HAP-1 (cell line): ENCODE data around the gene MBLAC1.

Source experiments
- DNase-seq, 2 experiments: peaks; one replicate each; pipeline ENCODE4 v3.0.0-alpha.2; 2016 to 2020; ENCODE audit warnings: low spot score in 2 of 2
- H3K27me3 ChIP-seq: fragments of 250-450 bp; sonication (Bioruptor Pico); 2 replicates; pipeline ENCODE4 v1.5.1; 2020; ENCODE audit warnings: low read depth, mild to moderate bottlenecking, moderate library complexity
- H3K36me3 ChIP-seq: fragments of 250-450 bp; sonication (Bioruptor Pico); replicated peaks from 2 replicates; pipeline ENCODE4 v1.5.1; 2020; ENCODE audit warnings: mild to moderate bottlenecking
- H3K4me1 ChIP-seq: fragments of 250-450 bp; sonication (Bioruptor Pico); 2 replicates; pipeline ENCODE4 v1.5.1; 2020; ENCODE audit warnings: mild to moderate bottlenecking
- H3K4me3 ChIP-seq: fragments of 250-450 bp; sonication (Bioruptor Pico); 2 replicates; pipeline ENCODE4 v1.5.1; 2020; ENCODE audit warnings: mild to moderate bottlenecking, moderate library complexity
- H3K9me3 ChIP-seq: fragments of 250-450 bp; sonication (Bioruptor Pico); 2 replicates; pipeline ENCODE4 v1.5.1; 2020; ENCODE audit warnings: mild to moderate bottlenecking, moderate library complexity
- in situ Hi-C: fragments of 300-500 bp; cut with MboI; formaldehyde crosslinking; loops from 3 replicates; pipeline ENCODE4 v1.14.3; 2020; ENCODE audit warnings: low sequenced_read_pairs, inconsistent platforms, mixed read lengths

MBLAC1 gene

GRCh38 chr7:100090527-100091410 lies 36.0 kb upstream of the MBLAC1 start:
- Histone ChIP-seq H3K4me1 (peaks cover 5% of the 10 kb centered on the region), H3K9me3 (no peaks in the 10 kb centered on the region), H3K4me3 (no peak overlapping the region), H3K36me3 (peaks cover 55% of the 10 kb centered on the region), H3K27me3 (no peaks in the 10 kb centered on the region)
- DNase-seq = no peak
- in situ Hi-C loops = no loop called here

DNA sequence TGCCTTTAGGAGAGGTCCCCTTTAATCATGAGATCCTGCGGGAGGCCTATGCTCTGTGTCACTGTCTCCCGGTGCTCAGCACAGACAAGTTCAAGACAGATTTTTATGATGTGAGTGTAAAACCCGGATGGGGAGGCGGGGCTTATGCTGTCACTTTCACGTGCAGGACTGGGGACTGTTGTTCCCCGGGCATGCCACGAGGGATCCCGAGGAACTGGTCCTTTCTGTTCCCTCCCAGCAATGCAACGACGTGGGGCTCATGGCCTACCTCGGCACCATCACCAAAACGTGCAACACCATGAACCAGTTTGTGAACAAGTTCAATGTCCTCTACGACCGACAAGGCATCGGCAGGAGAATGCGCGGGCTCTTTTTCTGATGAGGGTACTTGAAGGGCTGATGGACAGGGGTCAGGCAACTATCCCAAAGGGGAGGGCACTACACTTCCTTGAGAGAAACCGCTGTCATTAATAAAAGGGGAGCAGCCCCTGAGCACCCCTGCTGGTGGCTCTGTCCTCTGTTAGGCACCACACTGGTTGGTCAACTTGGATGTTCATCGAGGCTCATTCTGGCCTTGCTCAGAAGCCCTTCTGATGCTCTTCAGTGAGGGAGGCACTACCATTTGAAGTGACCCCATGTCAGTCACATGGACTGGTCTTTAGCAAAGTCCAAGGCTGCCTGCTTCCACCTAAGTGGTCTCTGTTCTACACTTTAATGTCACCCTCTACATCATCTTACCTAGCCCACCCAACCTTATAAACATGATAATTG lies 35.2 kb upstream of the MBLAC1 start:
- peak in 1 of 2 experiments; percentile 58 for DNase-seq
- no peak overlapping the region for H3K4me3 ChIP-seq
- H3K36me3 ChIP-seq = peaks cover 63% of the 10 kb centered on the region
- no peaks in the 10 kb centered on the region for H3K27me3 ChIP-seq
- peaks cover 5% of the 10 kb centered on the region for H3K4me1 ChIP-seq
- no peaks in the 10 kb centered on the region for H3K9me3 ChIP-seq
- in situ Hi-C loops = no loop called here

DNA sequence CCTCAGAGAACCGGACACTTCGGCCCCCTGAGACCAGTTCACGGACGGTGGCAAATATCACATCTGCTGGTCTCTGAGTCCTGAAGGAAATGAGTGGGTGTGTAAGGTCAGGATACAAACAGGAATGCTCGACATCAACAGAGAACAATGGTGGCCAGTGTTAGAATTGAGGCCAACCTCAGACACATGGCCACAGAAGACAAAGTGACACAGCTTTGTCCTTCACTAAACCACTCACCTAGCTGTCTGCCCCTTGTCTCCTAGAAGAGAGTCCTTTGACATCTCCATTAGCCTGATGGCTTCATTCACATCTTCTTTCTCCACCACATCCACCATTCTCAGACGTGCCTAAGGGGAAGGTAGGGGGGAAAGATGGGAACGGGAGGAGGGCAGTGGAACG lies 33.7 kb upstream of the MBLAC1 start:
- DNase-seq = no peak
- H3K4me1 ChIP-seq = peaks cover 5% of the 10 kb centered on the region
- H3K36me3 ChIP-seq = peaks cover 78% of the 10 kb centered on the region
- in situ Hi-C loops = no loop called here
- H3K9me3 ChIP-seq = no peaks in the 10 kb centered on the region
- H3K4me3 ChIP-seq = no peak overlapping the region
- no peaks in the 10 kb centered on the region for H3K27me3 ChIP-seq

DNA sequence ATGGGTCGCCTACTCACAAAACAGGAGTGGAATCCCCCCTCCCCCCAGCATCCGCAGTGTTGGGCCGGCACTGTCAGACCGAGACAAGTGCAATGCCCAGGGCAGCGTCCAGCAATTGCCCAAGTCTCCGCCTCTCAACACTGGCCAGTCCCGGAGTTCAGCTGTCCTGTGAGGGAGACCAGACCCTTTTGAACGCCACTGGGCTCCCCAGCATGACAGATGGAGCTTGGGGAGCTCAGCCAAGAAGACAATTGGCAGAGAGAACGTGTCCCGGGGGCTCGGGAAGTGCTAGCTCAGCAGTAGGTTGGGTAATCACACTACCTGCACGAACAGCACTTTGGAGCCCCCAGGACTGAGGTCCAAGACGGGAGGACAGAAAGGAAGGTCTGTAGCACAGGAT lies 33.3 kb upstream of the MBLAC1 start:
- DNase-seq = no peak
- peaks cover 1% of the 10 kb centered on the region for H3K4me1 ChIP-seq
- H3K9me3 ChIP-seq = no peaks in the 10 kb centered on the region
- peaks cover 82% of the 10 kb centered on the region for H3K36me3 ChIP-seq
- H3K27me3 ChIP-seq = no peaks in the 10 kb centered on the region
- H3K4me3 ChIP-seq = no peak overlapping the region
- in situ Hi-C loops = no loop called here

- DNase-seq = no peak
- H3K9me3 ChIP-seq = no peaks in the 10 kb centered on the region
- H3K4me1 ChIP-seq = no peaks in the 10 kb centered on the region; the same call in 1 of the 2 replicates
- in situ Hi-C loops = no loop called here
- peaks cover 87% of the 10 kb centered on the region for H3K36me3 ChIP-seq
- H3K27me3 ChIP-seq = no peaks in the 10 kb centered on the region
- no peak overlapping the region for H3K4me3 ChIP-seq
Observed at GRCh38 chr7:100093925-100094486, 32.8 kb upstream of the MBLAC1 start.

GRCh38 chr7:100095289-100095688 lies 31.5 kb upstream of the MBLAC1 start:
- no peak for DNase-seq
- no peaks in the 10 kb centered on the region for H3K27me3 ChIP-seq
- H3K36me3 ChIP-seq = peaks cover 100% of the 10 kb centered on the region
- in situ Hi-C loops = no loop called here
- H3K4me1 ChIP-seq = 0 out of 2 replicates have a peak, but pooled peaks cover 4% of the 10 kb centered on the region
- H3K9me3 ChIP-seq = no peaks in the 10 kb centered on the region
- no peak overlapping the region for H3K4me3 ChIP-seq

- in situ Hi-C loops = no loop called here
- H3K27me3 ChIP-seq = no peaks in the 10 kb centered on the region
- no peak for DNase-seq
- H3K36me3 ChIP-seq = peaks cover 99% of the 10 kb centered on the region
- H3K9me3 ChIP-seq = no peaks in the 10 kb centered on the region
- H3K4me1 ChIP-seq = 0 out of 2 replicates have a peak, but pooled peaks cover 4% of the 10 kb centered on the region
- H3K4me3 ChIP-seq = no peak overlapping the region
Observed at GRCh38 chr7:100095704-100096103, 31.1 kb upstream of the MBLAC1 start.

GRCh38 chr7:100098913-100099312 lies 27.9 kb upstream of the MBLAC1 start:
- H3K27me3 ChIP-seq = no peaks in the 10 kb centered on the region
- DNase-seq = no peak
- 0 out of 2 replicates have a peak, but pooled peaks cover 4% of the 10 kb centered on the region for H3K4me1 ChIP-seq
- no peaks in the 10 kb centered on the region for H3K9me3 ChIP-seq
- in situ Hi-C loops = no loop called here
- no peak overlapping the region for H3K4me3 ChIP-seq
- H3K36me3 ChIP-seq = peaks cover 70% of the 10 kb centered on the region

- Histone ChIP-seq H3K4me3 (peak overlapping the region; percentile 98), H3K9me3 (no peaks in the 10 kb centered on the region), H3K4me1 (0 out of 2 replicates have a peak, but pooled peaks cover 4% of the 10 kb centered on the region), H3K36me3 (peaks cover 65% of the 10 kb centered on the region), H3K27me3 (no peaks in the 10 kb centered on the region)
- in situ Hi-C loops = no loop called here
- no peak for DNase-seq
Observed at GRCh38 chr7:100099452-100099851, 27.3 kb upstream of the MBLAC1 start.

- peaks cover 57% of the 10 kb centered on the region for H3K36me3 ChIP-seq
- H3K27me3 ChIP-seq = no peaks in the 10 kb centered on the region
- H3K9me3 ChIP-seq = no peaks in the 10 kb centered on the region
- H3K4me1 ChIP-seq = 0 out of 2 replicates have a peak, but pooled peaks cover 4% of the 10 kb centered on the region
- peak overlapping the region; percentile 98 for H3K4me3 ChIP-seq
- in situ Hi-C loops = no loop called here
- peak; percentile 84 to 92 for DNase-seq
Observed at GRCh38 chr7:100100420-100101015, 26.2 kb upstream of the MBLAC1 start.

- DNase-seq = peak; percentile 96 to 99
- H3K4me3 ChIP-seq = peak within 1 kb of the TSS; percentile 98
- H3K4me1 ChIP-seq = 0 out of 2 replicates have a peak, but pooled peaks cover 4% of the 10 kb centered on the region
- H3K9me3 ChIP-seq = no peaks in the 10 kb centered on the region
- peaks cover 55% of the 10 kb centered on the region for H3K36me3 ChIP-seq
- in situ Hi-C loops = no loop called here
- H3K27me3 ChIP-seq = no peaks in the 10 kb centered on the region
Observed at GRCh38 chr7:100101016-100101862, 25.5 kb upstream of the MBLAC1 start, which contains the start of the genes AP4M1 and MCM7. TSS of gene AP4M1 (plus strand) at chr7:100101643. CDS start at chr7:100101715, 72 bp downstream. TSS of gene MCM7 (minus strand) at chr7:100101397. CDS start at chr7:100101294, 103 bp downstream.

- H3K27me3 ChIP-seq = no peaks in the 10 kb centered on the region
- 0 out of 2 replicates have a peak, but pooled peaks cover 4% of the 10 kb centered on the region for H3K4me1 ChIP-seq
- H3K9me3 ChIP-seq = no peaks in the 10 kb centered on the region
- no peak overlapping the region for H3K4me3 ChIP-seq
- in situ Hi-C loops = no loop called here
- peaks cover 50% of the 10 kb centered on the region for H3K36me3 ChIP-seq
- DNase-seq = no peak
Observed at GRCh38 chr7:100102950-100103840, 23.6 kb upstream of the MBLAC1 start.
